GM12872 (cell line): ENCODE results near the gene SLC25A23.

Experiments used
- CTCF ChIP-seq: IDR thresholded peaks from 3 replicates; pipeline ENCODE4 v1.5.1; 2011; ENCODE audit warnings: low read depth, mild to moderate bottlenecking, low read length, moderate library complexity; ENCODE audit not compliant: insufficient read depth

SLC25A23 gene

DNA sequence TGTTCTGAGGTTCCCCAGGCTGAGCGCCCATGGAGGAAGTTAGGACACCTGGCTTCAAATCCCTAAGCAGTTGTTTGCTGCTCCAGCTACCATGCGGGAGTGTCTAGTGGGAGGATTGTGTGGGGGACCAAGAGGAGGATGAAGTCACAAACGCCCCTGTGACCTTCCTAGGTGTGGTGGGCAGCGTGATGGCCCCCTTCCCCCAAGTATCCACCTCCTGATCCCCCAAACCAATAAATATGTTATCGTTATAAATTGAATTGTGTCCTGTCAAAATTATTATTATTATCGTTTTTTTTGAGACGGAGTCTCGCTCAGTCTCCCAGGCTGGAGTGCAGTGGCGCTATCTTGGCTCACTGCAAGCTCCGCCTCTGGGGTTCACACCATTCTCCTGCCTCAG lies 25.9 kb downstream of the SLC25A23 start, which contains the start of gene SLC25A41:
Gene SLC25A41, minus strand, starts transcription at position 101 of the 400 bp plus-strand sequence. Its CDS starts 70 bp downstream, at position 31.
- no peak for TF ChIP-seq CTCF

DNA sequence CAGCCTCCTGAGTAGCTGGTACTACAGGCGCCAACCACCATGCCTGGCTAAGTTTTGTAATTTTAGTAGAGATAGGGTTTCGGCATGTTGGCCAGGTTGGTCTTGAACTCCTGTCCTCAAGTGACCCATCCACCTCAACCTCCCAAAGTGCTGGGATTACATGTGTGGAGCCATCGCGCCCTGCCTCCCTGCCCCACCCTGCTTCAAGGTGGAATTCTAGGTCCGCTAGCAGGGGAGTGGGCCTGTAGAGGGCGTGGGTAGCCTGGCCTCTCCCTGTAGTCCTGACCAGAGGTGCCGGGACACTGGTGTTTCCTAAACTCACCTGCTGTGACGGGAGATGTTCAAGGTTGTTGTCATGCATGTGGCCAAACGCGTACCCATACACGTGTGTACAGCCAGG lies 26.4 kb downstream of the SLC25A23 start:
- TF ChIP-seq CTCF: no peak

GRCh38 chr19:6431891-6432290 lies 27.7 kb downstream of the SLC25A23 start:
- no peak for TF ChIP-seq CTCF

DNA sequence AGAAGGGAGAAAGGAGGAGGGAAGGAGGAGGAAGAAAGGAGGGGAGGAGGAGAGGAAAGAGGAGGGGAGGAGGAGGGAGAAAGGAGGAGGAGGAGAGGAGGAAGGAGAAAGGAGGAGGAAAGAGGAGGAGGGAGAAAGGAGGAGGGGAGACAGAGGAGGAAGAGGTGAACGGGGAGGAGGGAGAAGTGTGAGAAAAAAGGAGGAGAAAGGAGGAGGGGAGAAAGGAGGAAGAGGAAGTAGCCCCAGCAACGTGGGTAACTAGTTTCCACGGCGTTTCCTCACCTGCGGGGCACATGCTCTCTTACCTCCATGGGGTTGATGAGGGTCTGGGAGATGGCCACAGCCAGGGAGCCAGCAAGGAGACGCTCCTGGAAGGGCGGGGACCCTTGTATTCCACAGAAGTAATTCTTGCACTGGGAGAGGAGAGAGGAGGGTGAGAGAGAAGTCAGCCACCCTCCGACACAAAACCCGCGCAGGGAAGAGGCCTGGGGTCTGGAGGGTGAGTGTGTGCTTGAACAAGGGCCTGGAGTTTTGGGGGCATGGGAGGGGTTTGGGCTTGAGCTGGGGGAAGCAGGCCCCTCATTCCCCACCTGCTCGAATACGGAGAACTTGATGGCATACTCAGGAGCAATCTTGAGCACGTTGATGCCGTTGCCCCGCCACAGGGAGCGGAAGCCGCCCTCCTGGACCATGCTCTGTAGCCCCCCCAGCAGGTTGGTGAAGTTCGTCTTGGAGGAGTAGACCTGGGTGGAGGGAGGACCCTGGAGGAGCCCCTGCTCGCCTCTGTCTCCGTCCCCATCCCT lies 30.0 kb downstream of the SLC25A23 start:
- TF ChIP-seq CTCF: no peak

- TF ChIP-seq CTCF: no peak
Measured at GRCh38 chr19:6427131-6427530, 32.5 kb downstream of the SLC25A23 start.

GRCh38 chr19:6425732-6426620 lies 33.6 kb downstream of the SLC25A23 start:
- peak; percentile 30; the same call in 1 of the 3 replicates for TF ChIP-seq CTCF

DNA sequence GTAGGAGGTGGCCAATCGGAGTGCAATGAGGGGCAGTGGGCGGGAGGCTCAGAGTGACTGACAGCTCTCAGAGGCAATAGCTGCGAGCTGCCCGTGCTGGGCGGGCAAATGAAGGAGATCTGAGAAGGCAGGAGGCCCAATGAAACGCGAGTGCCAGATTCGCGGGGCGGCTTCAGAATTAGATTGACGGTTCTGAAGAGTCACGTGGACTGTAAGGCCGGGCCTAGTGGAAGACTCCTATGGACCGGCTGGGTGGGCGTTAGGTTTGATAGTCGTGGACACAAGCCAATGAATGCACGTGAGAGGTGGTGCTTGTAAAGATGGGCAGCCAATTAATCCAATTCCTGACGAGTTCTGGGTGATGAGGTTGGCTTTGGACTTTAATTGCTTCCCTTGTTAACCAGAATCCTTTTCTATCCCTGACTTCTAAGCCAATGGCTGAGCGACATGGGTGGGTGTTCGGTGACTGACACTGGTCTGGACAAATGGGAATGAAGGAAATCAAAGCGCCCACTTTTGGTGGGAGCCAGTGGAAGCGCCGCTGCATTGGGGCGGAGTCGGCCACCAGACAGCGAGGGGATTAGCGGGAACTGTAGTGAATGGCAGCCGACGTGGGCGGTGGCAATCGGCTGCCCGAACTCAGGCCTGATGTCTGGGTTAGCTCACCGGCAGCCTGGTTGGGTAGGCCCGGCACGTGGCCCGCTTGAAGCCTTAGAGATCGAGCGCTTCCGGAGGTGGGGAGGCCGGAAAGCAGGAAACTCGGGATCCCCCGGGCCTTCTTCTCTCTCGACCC lies 34.5 kb downstream of the SLC25A23 start:
- TF ChIP-seq CTCF: no peak
